ENCODE results near the gene PASK.

PASK gene

GRCh38 chr2:241135737-241136136 is 13.5 kb downstream of the PASK start:
- Histone ChIP-seq H3K36me3 (ENCODE audit: control insufficient read depth, insufficient read depth, low read length) (peaks cover 76% of the 10 kb centered on the region), H3K9me3 (ENCODE audit: control insufficient read depth, insufficient read depth, low read depth, low read length) (no peaks in the 10 kb centered on the region), H3K27ac (ENCODE audit: low read depth, low read length) (no peak overlapping the region), H3K4me3 (ENCODE audit: low read depth, low read length) (no peak overlapping the region), H3K27me3 (ENCODE audit: control insufficient read depth, insufficient read depth, low read length) (no peaks in the 10 kb centered on the region), H3K9ac (ENCODE audit: low read length) (no peak overlapping the region), H3K4me1 (ENCODE audit: control insufficient read depth, insufficient read depth, low read length) (no peaks in the 10 kb centered on the region)

DNA sequence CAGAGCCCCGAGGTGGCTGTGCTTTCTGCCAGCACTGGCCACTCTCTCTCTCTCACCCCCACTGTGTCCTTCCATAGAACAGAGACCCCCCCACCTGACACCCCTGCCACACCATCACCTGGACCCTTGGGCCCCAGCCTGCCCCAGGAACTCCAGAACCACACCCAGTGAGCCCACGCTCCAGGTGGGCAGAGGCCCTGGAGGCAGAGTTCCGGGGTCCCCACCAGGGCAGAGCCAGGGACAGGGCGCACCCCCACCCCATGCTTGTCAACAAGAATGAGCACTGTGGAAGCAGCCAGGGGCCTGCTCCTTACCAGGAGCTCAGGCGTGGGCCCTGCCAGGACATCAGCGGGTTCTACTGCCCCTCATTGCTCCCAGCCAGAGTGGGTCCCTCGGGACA is 14.6 kb downstream of the PASK start:
- H3K4me3 ChIP-seq (ENCODE audit: low read depth, low read length), result no peak overlapping the region
- no peaks in the 10 kb centered on the region for H3K27me3 ChIP-seq (ENCODE audit: control insufficient read depth, insufficient read depth, low read length)
- no peak overlapping the region for H3K27ac ChIP-seq (ENCODE audit: low read depth, low read length)
- H3K36me3 ChIP-seq (ENCODE audit: control insufficient read depth, insufficient read depth, low read length), result peaks cover 75% of the 10 kb centered on the region
- no peak overlapping the region for H3K9ac ChIP-seq (ENCODE audit: low read length)
- no peaks in the 10 kb centered on the region for H3K4me1 ChIP-seq (ENCODE audit: control insufficient read depth, insufficient read depth, low read length)
- H3K9me3 ChIP-seq (ENCODE audit: control insufficient read depth, insufficient read depth, low read depth, low read length), result no peaks in the 10 kb centered on the region

- H3K9me3 ChIP-seq (ENCODE audit: control insufficient read depth, insufficient read depth, low read depth, low read length), result no peaks in the 10 kb centered on the region
- H3K27ac ChIP-seq (ENCODE audit: low read depth, low read length), result no peak overlapping the region
- H3K4me1 ChIP-seq (ENCODE audit: control insufficient read depth, insufficient read depth, low read length), result no peaks in the 10 kb centered on the region
- H3K27me3 ChIP-seq (ENCODE audit: control insufficient read depth, insufficient read depth, low read length), result no peaks in the 10 kb centered on the region
- peaks cover 65% of the 10 kb centered on the region for H3K36me3 ChIP-seq (ENCODE audit: control insufficient read depth, insufficient read depth, low read length)
- H3K4me3 ChIP-seq (ENCODE audit: low read depth, low read length), result no peak overlapping the region
- H3K9ac ChIP-seq (ENCODE audit: low read length), result no peak overlapping the region
Observed at GRCh38 chr2:241133436-241133820, 15.8 kb downstream of the PASK start.

DNA sequence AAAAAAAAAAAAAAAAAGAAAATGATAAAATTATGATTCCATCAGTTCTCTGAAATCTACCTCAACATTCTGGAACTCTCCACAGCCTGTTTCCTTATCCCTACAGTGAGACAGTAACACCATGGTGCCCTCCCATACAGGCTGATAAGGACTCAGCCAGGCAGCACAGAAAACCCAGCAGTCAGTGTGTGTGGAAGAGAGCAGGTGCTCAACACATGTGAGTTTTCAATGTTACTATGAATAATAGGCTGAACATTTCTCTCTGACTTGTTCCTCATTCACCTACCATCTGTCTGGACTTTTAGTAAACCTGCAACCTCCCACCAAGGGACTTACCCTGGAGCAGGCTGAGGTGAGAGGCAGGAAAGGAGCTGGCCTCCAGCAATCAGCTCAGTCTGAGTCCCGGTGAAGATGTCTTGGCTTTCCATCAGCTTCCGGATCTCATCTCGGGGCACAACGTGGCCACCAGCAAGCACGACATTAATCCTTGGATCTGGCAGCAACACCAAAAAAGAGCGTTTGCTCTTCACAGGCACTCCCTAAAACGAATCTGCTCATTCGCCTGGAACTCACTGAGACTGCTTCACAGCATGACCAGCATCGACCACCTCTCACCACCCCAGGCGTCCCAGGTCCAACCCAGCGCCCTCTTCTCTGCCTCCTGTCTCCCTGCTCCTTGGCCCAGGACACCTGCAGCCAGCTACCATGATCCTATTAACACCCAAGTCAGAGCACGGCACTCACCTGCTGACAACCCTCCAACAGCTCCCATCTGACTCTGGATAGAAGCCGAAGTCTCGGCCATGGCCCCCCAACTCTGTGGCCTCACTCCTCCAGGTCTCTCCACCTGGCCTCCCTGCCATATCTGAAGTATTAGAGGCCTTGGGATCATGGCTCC is 16.5 kb downstream of the PASK start:
- Histone ChIP-seq H3K36me3 (ENCODE audit: control insufficient read depth, insufficient read depth, low read length) (peaks cover 59% of the 10 kb centered on the region), H3K4me3 (ENCODE audit: low read depth, low read length) (no peak overlapping the region), H3K4me1 (ENCODE audit: control insufficient read depth, insufficient read depth, low read length) (no peaks in the 10 kb centered on the region), H3K27me3 (ENCODE audit: control insufficient read depth, insufficient read depth, low read length) (no peaks in the 10 kb centered on the region), H3K27ac (ENCODE audit: low read depth, low read length) (no peak overlapping the region), H3K9ac (ENCODE audit: low read length) (no peak overlapping the region), H3K9me3 (ENCODE audit: control insufficient read depth, insufficient read depth, low read depth, low read length) (no peaks in the 10 kb centered on the region)

DNA sequence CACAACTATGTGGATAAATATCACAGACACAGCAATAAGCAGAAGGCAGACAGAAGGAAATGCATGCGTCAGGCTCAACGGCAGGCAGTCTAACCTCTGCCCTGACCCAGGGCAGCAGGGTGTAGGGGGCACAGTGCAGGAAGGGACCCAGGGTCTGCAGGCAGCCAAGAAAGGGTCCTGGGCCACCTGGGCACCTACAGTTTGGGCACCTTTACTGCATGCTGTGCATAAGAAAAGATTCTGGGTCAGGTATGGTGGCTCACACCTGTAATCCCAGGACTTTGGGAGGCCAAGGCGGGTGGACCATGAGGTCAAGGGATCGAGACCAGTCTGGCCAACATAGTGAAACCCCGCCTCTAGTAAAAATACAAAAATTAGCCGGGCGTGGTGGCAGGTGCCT is 17.7 kb downstream of the PASK start:
- H3K27ac ChIP-seq (ENCODE audit: low read depth, low read length), result no peak overlapping the region
- no peaks in the 10 kb centered on the region for H3K27me3 ChIP-seq (ENCODE audit: control insufficient read depth, insufficient read depth, low read length)
- H3K9me3 ChIP-seq (ENCODE audit: control insufficient read depth, insufficient read depth, low read depth, low read length), result no peaks in the 10 kb centered on the region
- peaks cover 54% of the 10 kb centered on the region for H3K36me3 ChIP-seq (ENCODE audit: control insufficient read depth, insufficient read depth, low read length)
- H3K4me3 ChIP-seq (ENCODE audit: low read depth, low read length), result no peak overlapping the region
- H3K9ac ChIP-seq (ENCODE audit: low read length), result no peak overlapping the region
- no peaks in the 10 kb centered on the region for H3K4me1 ChIP-seq (ENCODE audit: control insufficient read depth, insufficient read depth, low read length)

DNA sequence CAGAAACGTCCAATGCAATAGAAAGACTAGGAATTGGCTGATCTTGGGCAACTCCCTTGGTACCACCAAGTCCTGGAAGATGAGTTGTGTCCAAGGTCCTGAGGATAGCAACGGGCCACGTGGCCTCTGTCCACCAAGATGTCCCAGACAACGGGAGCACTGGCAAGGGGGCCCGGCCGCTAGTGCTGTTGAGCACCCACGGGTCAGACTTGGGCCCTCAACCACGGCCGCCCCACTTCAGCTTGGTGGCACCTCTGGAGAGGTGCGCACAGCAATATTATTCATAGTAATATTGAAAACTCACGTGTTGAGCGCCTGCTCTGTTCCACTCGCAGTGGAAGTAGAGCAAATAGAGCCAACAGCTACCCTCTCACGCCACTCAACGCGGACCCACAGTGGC is 19.0 kb downstream of the PASK start:
- Histone ChIP-seq H3K9ac (ENCODE audit: low read length) (no peak overlapping the region), H3K27ac (ENCODE audit: low read depth, low read length) (no peak overlapping the region), H3K9me3 (ENCODE audit: control insufficient read depth, insufficient read depth, low read depth, low read length) (no peaks in the 10 kb centered on the region), H3K4me3 (ENCODE audit: low read depth, low read length) (no peak overlapping the region), H3K4me1 (ENCODE audit: control insufficient read depth, insufficient read depth, low read length) (no peaks in the 10 kb centered on the region), H3K27me3 (ENCODE audit: control insufficient read depth, insufficient read depth, low read length) (no peaks in the 10 kb centered on the region), H3K36me3 (ENCODE audit: control insufficient read depth, insufficient read depth, low read length) (peaks cover 53% of the 10 kb centered on the region)

- no peaks in the 10 kb centered on the region for H3K27me3 ChIP-seq (ENCODE audit: control insufficient read depth, insufficient read depth, low read length)
- no peak overlapping the region for H3K27ac ChIP-seq (ENCODE audit: low read depth, low read length)
- H3K9ac ChIP-seq (ENCODE audit: low read length), result no peak overlapping the region
- H3K9me3 ChIP-seq (ENCODE audit: control insufficient read depth, insufficient read depth, low read depth, low read length), result no peaks in the 10 kb centered on the region
- no peaks in the 10 kb centered on the region for H3K4me1 ChIP-seq (ENCODE audit: control insufficient read depth, insufficient read depth, low read length)
- H3K36me3 ChIP-seq (ENCODE audit: control insufficient read depth, insufficient read depth, low read length), result peaks cover 48% of the 10 kb centered on the region
- H3K4me3 ChIP-seq (ENCODE audit: low read depth, low read length), result no peak overlapping the region
Observed at GRCh38 chr2:241129086-241129871, 20.0 kb downstream of the PASK start.

- peaks cover 53% of the 10 kb centered on the region for H3K36me3 ChIP-seq (ENCODE audit: control insufficient read depth, insufficient read depth, low read length)
Observed at GRCh38 chr2:241128266-241128665, 21.0 kb downstream of the PASK start.

DNA sequence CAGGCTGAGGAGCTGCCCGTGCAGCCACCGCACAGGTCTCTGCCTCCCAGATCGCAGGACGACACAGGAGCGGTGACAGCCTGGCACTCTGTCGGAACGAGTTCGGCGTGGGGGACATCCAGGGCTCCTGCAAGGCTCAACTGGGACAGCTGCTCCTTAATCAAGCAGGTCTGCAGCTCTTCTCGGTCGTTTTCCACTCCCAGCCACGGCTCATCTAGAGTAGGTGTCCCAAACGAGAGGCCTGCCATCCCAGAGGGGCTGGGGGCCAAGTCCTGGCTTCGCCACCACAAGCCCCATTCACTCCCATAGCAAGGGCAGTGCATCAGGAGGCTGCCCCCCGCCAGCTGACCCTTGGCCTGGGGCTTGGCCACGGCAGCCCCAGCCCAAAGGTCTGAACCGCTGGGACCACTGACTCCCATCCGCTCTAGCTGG is 22.5 kb downstream of the PASK start:
- H3K4me1 ChIP-seq (ENCODE audit: control insufficient read depth, insufficient read depth, low read length), result no peaks in the 10 kb centered on the region
- H3K36me3 ChIP-seq (ENCODE audit: control insufficient read depth, insufficient read depth, low read length), result peaks cover 54% of the 10 kb centered on the region
- no peaks in the 10 kb centered on the region for H3K9me3 ChIP-seq (ENCODE audit: control insufficient read depth, insufficient read depth, low read depth, low read length)
- no peak overlapping the region for H3K4me3 ChIP-seq (ENCODE audit: low read depth, low read length)
- no peak overlapping the region for H3K27ac ChIP-seq (ENCODE audit: low read depth, low read length)
- H3K27me3 ChIP-seq (ENCODE audit: control insufficient read depth, insufficient read depth, low read length), result no peaks in the 10 kb centered on the region
- H3K9ac ChIP-seq (ENCODE audit: low read length), result no peak overlapping the region

More at GRCh38 chr2:241128266-241128665, 21.0 kb downstream of the PASK start:
- no peak overlapping the region for H3K9ac ChIP-seq (ENCODE audit: low read length)
- H3K27me3 ChIP-seq (ENCODE audit: control insufficient read depth, insufficient read depth, low read length), result no peaks in the 10 kb centered on the region
- no peaks in the 10 kb centered on the region for H3K4me1 ChIP-seq (ENCODE audit: control insufficient read depth, insufficient read depth, low read length)
- H3K4me3 ChIP-seq (ENCODE audit: low read depth, low read length), result no peak overlapping the region
- H3K9me3 ChIP-seq (ENCODE audit: control insufficient read depth, insufficient read depth, low read depth, low read length), result no peaks in the 10 kb centered on the region
- H3K27ac ChIP-seq (ENCODE audit: low read depth, low read length), result no peak overlapping the region

GRCh38 chr2:241126201-241126611 is 23.1 kb downstream of the PASK start:
- no peaks in the 10 kb centered on the region for H3K4me1 ChIP-seq (ENCODE audit: control insufficient read depth, insufficient read depth, low read length)
- H3K36me3 ChIP-seq (ENCODE audit: control insufficient read depth, insufficient read depth, low read length), result peaks cover 57% of the 10 kb centered on the region
- H3K9ac ChIP-seq (ENCODE audit: low read length), result no peak overlapping the region
- no peaks in the 10 kb centered on the region for H3K27me3 ChIP-seq (ENCODE audit: control insufficient read depth, insufficient read depth, low read length)
- H3K27ac ChIP-seq (ENCODE audit: low read depth, low read length), result no peak overlapping the region
- no peaks in the 10 kb centered on the region for H3K9me3 ChIP-seq (ENCODE audit: control insufficient read depth, insufficient read depth, low read depth, low read length)
- H3K4me3 ChIP-seq (ENCODE audit: low read depth, low read length), result no peak overlapping the region

DNA sequence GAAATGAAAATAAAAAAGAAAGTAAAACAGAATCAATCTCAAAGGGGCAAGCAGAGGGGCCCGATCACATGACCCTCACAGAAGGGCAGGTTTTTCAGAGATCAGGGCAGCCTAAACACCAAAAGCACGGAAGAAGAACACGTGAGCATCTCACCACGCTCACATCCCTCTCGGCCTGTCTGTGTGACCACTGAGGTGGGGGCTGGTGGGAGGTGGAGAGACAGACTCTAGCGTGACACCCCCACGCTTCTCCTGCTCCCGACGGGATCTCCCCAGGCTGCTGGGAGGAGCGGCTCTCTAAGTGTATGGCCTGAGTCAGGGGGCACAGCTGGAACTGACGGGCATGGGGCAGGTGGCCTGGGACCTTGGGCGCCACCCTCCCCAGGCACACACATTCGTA is 23.6 kb downstream of the PASK start:
- no peaks in the 10 kb centered on the region for H3K4me1 ChIP-seq (ENCODE audit: control insufficient read depth, insufficient read depth, low read length)
- no peaks in the 10 kb centered on the region for H3K27me3 ChIP-seq (ENCODE audit: control insufficient read depth, insufficient read depth, low read length)
- no peak overlapping the region for H3K4me3 ChIP-seq (ENCODE audit: low read depth, low read length)
- no peaks in the 10 kb centered on the region for H3K9me3 ChIP-seq (ENCODE audit: control insufficient read depth, insufficient read depth, low read depth, low read length)
- no peak overlapping the region for H3K9ac ChIP-seq (ENCODE audit: low read length)
- H3K36me3 ChIP-seq (ENCODE audit: control insufficient read depth, insufficient read depth, low read length), result peaks cover 60% of the 10 kb centered on the region
- no peak overlapping the region for H3K27ac ChIP-seq (ENCODE audit: low read depth, low read length)

Data from HUES6 (cell line).